Measurements from ENCODE around the gene HGS. TPM values are rescaled to one million over a fixed set of nuclear protein-coding genes. Genes with fewer than 3 reads are reported as not detected.

Gene HGS
- total and polyA plus RNA-seq, 2 of the 13 experiments (the other 11 are each of a cell fraction or from before 2014, with no cell fraction given): 73.3 to 78.1 TPM

DNA sequence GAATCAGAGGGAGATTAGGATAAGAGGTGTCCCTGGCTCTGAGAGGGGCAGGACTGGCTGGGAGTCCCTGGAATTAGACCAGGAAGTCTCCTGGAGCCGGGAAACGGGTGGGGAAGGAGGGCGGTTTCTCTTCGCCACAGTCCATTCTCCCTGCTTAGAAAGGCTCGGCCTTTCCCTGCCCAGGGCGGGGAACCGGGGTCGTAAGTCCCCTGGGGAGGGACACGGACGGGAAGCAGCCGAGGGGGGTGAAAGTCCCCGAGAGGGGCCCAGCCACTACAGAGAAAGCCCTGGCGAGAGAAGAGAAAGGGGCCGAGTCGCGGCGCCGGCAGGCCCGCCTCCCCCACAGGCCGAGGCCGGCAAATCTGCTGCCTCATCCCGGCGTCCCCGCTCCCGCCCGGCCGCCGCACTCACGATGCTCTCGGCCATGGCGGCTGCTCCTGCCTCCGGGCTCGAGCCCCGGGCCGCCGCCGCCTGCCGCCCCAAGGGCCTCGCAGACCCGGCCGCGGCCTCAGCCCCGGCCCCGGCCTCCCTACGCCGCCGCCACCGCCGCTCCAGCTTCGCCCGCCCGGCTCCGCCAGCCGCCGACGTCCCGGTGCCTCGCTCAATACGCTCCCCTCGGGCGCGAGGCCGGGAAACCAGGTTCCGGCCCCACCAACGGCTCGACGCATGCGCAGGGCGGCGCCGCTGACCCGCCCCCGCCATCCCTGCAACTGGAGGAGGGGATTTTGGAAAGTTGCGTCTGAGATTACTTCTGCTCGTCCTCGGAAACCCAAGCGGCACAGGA lies 47.1 kb upstream of the HGS start, which contains the start of the genes NPLOC4 and TSPAN10 (continued):
- TF ChIP-seq, protein P1, sequence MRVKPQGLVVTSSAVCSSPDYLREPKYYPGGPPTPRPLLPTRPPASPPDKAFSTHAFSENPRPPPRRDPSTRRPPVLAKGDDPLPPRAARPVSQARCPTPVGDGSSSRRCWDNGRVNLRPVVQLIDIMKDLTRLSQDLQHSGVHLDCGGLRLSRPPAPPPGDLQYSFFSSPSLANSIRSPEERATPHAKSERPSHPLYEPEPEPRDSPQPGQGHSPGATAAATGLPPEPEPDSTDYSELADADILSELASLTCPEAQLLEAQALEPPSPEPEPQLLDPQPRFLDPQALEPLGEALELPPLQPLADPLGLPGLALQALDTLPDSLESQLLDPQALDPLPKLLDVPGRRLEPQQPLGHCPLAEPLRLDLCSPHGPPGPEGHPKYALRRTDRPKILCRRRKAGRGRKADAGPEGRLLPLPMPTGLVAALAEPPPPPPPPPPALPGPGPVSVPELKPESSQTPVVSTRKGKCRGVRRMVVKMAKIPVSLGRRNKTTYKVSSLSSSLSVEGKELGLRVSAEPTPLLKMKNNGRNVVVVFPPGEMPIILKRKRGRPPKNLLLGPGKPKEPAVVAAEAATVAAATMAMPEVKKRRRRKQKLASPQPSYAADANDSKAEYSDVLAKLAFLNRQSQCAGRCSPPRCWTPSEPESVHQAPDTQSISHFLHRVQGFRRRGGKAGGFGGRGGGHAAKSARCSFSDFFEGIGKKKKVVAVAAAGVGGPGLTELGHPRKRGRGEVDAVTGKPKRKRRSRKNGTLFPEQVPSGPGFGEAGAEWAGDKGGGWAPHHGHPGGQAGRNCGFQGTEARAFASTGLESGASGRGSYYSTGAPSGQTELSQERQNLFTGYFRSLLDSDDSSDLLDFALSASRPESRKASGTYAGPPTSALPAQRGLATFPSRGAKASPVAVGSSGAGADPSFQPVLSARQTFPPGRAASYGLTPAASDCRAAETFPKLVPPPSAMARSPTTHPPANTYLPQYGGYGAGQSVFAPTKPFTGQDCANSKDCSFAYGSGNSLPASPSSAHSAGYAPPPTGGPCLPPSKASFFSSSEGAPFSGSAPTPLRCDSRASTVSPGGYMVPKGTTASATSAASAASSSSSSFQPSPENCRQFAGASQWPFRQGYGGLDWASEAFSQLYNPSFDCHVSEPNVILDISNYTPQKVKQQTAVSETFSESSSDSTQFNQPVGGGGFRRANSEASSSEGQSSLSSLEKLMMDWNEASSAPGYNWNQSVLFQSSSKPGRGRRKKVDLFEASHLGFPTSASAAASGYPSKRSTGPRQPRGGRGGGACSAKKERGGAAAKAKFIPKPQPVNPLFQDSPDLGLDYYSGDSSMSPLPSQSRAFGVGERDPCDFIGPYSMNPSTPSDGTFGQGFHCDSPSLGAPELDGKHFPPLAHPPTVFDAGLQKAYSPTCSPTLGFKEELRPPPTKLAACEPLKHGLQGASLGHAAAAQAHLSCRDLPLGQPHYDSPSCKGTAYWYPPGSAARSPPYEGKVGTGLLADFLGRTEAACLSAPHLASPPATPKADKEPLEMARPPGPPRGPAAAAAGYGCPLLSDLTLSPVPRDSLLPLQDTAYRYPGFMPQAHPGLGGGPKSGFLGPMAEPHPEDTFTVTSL (CRISPR knock-in tag; IDR thresholded peaks at IDR 0.05; ENCODE audit: borderline replicate concordance): no peak
- TF ChIP-seq, protein P2, sequence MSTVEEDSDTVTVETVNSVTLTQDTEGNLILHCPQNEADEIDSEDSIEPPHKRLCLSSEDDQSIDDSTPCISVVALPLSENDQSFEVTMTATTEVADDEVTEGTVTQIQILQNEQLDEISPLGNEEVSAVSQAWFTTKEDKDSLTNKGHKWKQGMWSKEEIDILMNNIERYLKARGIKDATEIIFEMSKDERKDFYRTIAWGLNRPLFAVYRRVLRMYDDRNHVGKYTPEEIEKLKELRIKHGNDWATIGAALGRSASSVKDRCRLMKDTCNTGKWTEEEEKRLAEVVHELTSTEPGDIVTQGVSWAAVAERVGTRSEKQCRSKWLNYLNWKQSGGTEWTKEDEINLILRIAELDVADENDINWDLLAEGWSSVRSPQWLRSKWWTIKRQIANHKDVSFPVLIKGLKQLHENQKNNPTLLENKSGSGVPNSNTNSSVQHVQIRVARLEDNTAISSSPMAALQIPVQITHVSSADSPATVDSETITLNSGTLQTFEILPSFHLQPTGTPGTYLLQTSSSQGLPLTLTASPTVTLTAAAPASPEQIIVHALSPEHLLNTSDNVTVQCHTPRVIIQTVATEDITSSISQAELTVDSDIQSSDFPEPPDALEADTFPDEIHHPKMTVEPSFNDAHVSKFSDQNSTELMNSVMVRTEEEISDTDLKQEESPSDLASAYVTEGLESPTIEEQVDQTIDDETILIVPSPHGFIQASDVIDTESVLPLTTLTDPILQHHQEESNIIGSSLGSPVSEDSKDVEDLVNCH (CRISPR knock-in tag; IDR thresholded peaks at IDR 0.05): no peak
- no peak for TF ChIP-seq ZNF180 (CRISPR knock-in tag; IDR thresholded peaks at IDR 0.05; ENCODE audit: borderline replicate concordance, low read depth)
- TF ChIP-seq, protein P3, sequence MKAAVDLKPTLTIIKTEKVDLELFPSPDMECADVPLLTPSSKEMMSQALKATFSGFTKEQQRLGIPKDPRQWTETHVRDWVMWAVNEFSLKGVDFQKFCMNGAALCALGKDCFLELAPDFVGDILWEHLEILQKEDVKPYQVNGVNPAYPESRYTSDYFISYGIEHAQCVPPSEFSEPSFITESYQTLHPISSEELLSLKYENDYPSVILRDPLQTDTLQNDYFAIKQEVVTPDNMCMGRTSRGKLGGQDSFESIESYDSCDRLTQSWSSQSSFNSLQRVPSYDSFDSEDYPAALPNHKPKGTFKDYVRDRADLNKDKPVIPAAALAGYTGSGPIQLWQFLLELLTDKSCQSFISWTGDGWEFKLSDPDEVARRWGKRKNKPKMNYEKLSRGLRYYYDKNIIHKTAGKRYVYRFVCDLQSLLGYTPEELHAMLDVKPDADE (CRISPR knock-in tag; IDR thresholded peaks at IDR 0.05): no peak
- peak; percentile 35; the same call in 1 of the 2 replicates for TF ChIP-seq ZNF652 (CRISPR knock-in tag; IDR thresholded peaks at IDR 0.05; ENCODE audit: borderline replicate concordance, low read depth)
- 0 out of 2 replicates have a peak, but pooled peaks have one; percentile 6 for TF ChIP-seq MEF2D (CRISPR knock-in tag; IDR thresholded peaks at IDR 0.05)
- TF ChIP-seq NCOR1 (IDR thresholded peaks at IDR 0.05; ENCODE audit: borderline replicate concordance, low read length): no peak
- TF ChIP-seq KDM3A (CRISPR knock-in tag; IDR thresholded peaks at IDR 0.05; ENCODE audit: low read depth): 0 out of 2 replicates have a peak, but pooled peaks have one; percentile 93
- 0 out of 2 replicates have a peak, but pooled peaks have one; percentile 15 for TF ChIP-seq ZNF549 (CRISPR knock-in tag; IDR thresholded peaks at IDR 0.05)
- TF ChIP-seq, protein P4, sequence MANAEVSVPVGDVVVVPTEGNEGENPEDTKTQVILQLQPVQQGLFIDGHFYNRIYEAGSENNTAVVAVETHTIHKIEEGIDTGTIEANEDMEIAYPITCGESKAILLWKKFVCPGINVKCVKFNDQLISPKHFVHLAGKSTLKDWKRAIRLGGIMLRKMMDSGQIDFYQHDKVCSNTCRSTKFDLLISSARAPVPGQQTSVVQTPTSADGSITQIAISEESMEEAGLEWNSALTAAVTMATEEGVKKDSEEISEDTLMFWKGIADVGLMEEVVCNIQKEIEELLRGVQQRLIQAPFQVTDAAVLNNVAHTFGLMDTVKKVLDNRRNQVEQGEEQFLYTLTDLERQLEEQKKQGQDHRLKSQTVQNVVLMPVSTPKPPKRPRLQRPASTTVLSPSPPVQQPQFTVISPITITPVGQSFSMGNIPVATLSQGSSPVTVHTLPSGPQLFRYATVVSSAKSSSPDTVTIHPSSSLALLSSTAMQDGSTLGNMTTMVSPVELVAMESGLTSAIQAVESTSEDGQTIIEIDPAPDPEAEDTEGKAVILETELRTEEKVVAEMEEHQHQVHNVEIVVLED (CRISPR knock-in tag; IDR thresholded peaks at IDR 0.05; ENCODE audit: borderline replicate concordance): peak; percentile 97
- peak; percentile 85 for TF ChIP-seq ZNF160 (CRISPR knock-in tag; IDR thresholded peaks at IDR 0.05)
- TF ChIP-seq SP4 (CRISPR knock-in tag; IDR thresholded peaks at IDR 0.05): peak; percentile 87
- TF ChIP-seq, protein P5, sequence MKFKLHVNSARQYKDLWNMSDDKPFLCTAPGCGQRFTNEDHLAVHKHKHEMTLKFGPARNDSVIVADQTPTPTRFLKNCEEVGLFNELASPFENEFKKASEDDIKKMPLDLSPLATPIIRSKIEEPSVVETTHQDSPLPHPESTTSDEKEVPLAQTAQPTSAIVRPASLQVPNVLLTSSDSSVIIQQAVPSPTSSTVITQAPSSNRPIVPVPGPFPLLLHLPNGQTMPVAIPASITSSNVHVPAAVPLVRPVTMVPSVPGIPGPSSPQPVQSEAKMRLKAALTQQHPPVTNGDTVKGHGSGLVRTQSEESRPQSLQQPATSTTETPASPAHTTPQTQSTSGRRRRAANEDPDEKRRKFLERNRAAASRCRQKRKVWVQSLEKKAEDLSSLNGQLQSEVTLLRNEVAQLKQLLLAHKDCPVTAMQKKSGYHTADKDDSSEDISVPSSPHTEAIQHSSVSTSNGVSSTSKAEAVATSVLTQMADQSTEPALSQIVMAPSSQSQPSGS (CRISPR knock-in tag; IDR thresholded peaks at IDR 0.05): peak; percentile 93
- TF ChIP-seq EEA1 (CRISPR knock-in tag; IDR thresholded peaks at IDR 0.05; ENCODE audit: borderline replicate concordance): 0 out of 2 replicates have a peak, but pooled peaks have one; percentile 47
- no peak for TF ChIP-seq ARID2 (CRISPR knock-in tag; IDR thresholded peaks at IDR 0.05; ENCODE audit: borderline replicate concordance)
- TF ChIP-seq ZNF878 (CRISPR knock-in tag; IDR thresholded peaks at IDR 0.05): peak; percentile 71; the same call in 1 of the 2 replicates
